Measurements from ENCODE around the gene SLC1A3.

Gene SLC1A3

GRCh38 chr5:36596247-36596646 lies 10.2 kb upstream of the SLC1A3 start:
- Histone ChIP-seq H4K20me1 (ENCODE audit: insufficient read depth, low read length, poor library complexity, severe bottlenecking) (no peaks in the 10 kb centered on the region), H3K9me3 (ENCODE audit: insufficient read depth, low read depth, low read length) (no peaks in the 10 kb centered on the region), H3K36me3 (ENCODE audit: insufficient read depth, low read length) (no peaks in the 10 kb centered on the region), H3F3A (ENCODE audit: low read depth) (no peaks in the 10 kb centered on the region), H3K9ac (ENCODE audit: low read depth, low read length, poor library complexity, severe bottlenecking) (no peak overlapping the region), H2AFZ (ENCODE audit: low read length) (no peak overlapping the region), H3K4me3 (ENCODE audit: low read length, poor library complexity, severe bottlenecking) (no peak overlapping the region), H3K4me1 (ENCODE audit: insufficient read depth, low read length, poor library complexity, severe bottlenecking) (peaks cover 5% of the 10 kb centered on the region), H3K27me3 (ENCODE audit: insufficient read depth, low read length, poor library complexity, severe bottlenecking) (no peaks in the 10 kb centered on the region), H3K79me2 (ENCODE audit: insufficient read depth, low read length) (no peaks in the 10 kb centered on the region), H3K4me2 (ENCODE audit: low read depth, low read length, poor library complexity, severe bottlenecking) (no peak overlapping the region), H3K9me2 (replicated peaks; ENCODE audit: low read depth, low read length) (no peaks in the 10 kb centered on the region)
- no peak for TF ChIP-seq EZH2phosphoT487 (IDR thresholded peaks at IDR 0.05; ENCODE audit: borderline replicate concordance)
- TF ChIP-seq, protein P1, sequence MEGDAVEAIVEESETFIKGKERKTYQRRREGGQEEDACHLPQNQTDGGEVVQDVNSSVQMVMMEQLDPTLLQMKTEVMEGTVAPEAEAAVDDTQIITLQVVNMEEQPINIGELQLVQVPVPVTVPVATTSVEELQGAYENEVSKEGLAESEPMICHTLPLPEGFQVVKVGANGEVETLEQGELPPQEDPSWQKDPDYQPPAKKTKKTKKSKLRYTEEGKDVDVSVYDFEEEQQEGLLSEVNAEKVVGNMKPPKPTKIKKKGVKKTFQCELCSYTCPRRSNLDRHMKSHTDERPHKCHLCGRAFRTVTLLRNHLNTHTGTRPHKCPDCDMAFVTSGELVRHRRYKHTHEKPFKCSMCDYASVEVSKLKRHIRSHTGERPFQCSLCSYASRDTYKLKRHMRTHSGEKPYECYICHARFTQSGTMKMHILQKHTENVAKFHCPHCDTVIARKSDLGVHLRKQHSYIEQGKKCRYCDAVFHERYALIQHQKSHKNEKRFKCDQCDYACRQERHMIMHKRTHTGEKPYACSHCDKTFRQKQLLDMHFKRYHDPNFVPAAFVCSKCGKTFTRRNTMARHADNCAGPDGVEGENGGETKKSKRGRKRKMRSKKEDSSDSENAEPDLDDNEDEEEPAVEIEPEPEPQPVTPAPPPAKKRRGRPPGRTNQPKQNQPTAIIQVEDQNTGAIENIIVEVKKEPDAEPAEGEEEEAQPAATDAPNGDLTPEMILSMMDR (conservative IDR thresholded peaks at IDR 0.05; ENCODE audit: low read length): no peak

- Histone ChIP-seq H3K4me1 (ENCODE audit: insufficient read depth, low read length, poor library complexity, severe bottlenecking) (peaks cover 5% of the 10 kb centered on the region), H3F3A (ENCODE audit: low read depth) (no peaks in the 10 kb centered on the region), H3K4me2 (ENCODE audit: low read depth, low read length, poor library complexity, severe bottlenecking) (no peak overlapping the region), H3K79me2 (ENCODE audit: insufficient read depth, low read length) (no peaks in the 10 kb centered on the region), H3K4me3 (ENCODE audit: low read length, poor library complexity, severe bottlenecking) (no peak overlapping the region), H2AFZ (ENCODE audit: low read length) (no peak overlapping the region), H4K20me1 (ENCODE audit: insufficient read depth, low read length, poor library complexity, severe bottlenecking) (no peaks in the 10 kb centered on the region), H3K36me3 (ENCODE audit: insufficient read depth, low read length) (no peaks in the 10 kb centered on the region), H3K9ac (ENCODE audit: low read depth, low read length, poor library complexity, severe bottlenecking) (no peak overlapping the region), H3K9me2 (replicated peaks; ENCODE audit: low read depth, low read length) (no peaks in the 10 kb centered on the region), H3K9me3 (ENCODE audit: insufficient read depth, low read depth, low read length) (no peaks in the 10 kb centered on the region), H3K27me3 (ENCODE audit: insufficient read depth, low read length, poor library complexity, severe bottlenecking) (no peaks in the 10 kb centered on the region)
- TF ChIP-seq, protein P1 (conservative IDR thresholded peaks at IDR 0.05; ENCODE audit: low read length): no peak
- TF ChIP-seq EZH2phosphoT487 (IDR thresholded peaks at IDR 0.05; ENCODE audit: borderline replicate concordance): no peak
These were observed 9.7 kb upstream of the SLC1A3 start for GRCh38 chr5:36596756-36597155.

- Histone ChIP-seq H3K9me3 (ENCODE audit: insufficient read depth, low read depth, low read length) (no peaks in the 10 kb centered on the region), H3K27me3 (ENCODE audit: insufficient read depth, low read length, poor library complexity, severe bottlenecking) (no peaks in the 10 kb centered on the region), H3K9me2 (replicated peaks; ENCODE audit: low read depth, low read length) (no peaks in the 10 kb centered on the region), H3K4me3 (ENCODE audit: low read length, poor library complexity, severe bottlenecking) (no peak overlapping the region), H3K36me3 (ENCODE audit: insufficient read depth, low read length) (no peaks in the 10 kb centered on the region), H3K9ac (ENCODE audit: low read depth, low read length, poor library complexity, severe bottlenecking) (no peak overlapping the region), H3K79me2 (ENCODE audit: insufficient read depth, low read length) (no peaks in the 10 kb centered on the region), H3K4me2 (ENCODE audit: low read depth, low read length, poor library complexity, severe bottlenecking) (no peak overlapping the region), H3F3A (ENCODE audit: low read depth) (no peaks in the 10 kb centered on the region), H3K4me1 (ENCODE audit: insufficient read depth, low read length, poor library complexity, severe bottlenecking) (peaks cover 5% of the 10 kb centered on the region), H4K20me1 (ENCODE audit: insufficient read depth, low read length, poor library complexity, severe bottlenecking) (no peaks in the 10 kb centered on the region), H2AFZ (ENCODE audit: low read length) (no peak overlapping the region)
- TF ChIP-seq EZH2phosphoT487 (IDR thresholded peaks at IDR 0.05; ENCODE audit: borderline replicate concordance): no peak
- TF ChIP-seq, protein P1 (conservative IDR thresholded peaks at IDR 0.05; ENCODE audit: low read length): no peak
These were observed 8.4 kb upstream of the SLC1A3 start for GRCh38 chr5:36598045-36598444.
